ENCODE measurements around the gene CCDC6. TPM values are rescaled to one million over a fixed set of nuclear protein-coding genes. Genes with fewer than 3 reads are reported as not detected.

Gene CCDC6
- total RNA-seq, 2 donors from 2014 or later = 48.1 to 65.0 TPM

DNA sequence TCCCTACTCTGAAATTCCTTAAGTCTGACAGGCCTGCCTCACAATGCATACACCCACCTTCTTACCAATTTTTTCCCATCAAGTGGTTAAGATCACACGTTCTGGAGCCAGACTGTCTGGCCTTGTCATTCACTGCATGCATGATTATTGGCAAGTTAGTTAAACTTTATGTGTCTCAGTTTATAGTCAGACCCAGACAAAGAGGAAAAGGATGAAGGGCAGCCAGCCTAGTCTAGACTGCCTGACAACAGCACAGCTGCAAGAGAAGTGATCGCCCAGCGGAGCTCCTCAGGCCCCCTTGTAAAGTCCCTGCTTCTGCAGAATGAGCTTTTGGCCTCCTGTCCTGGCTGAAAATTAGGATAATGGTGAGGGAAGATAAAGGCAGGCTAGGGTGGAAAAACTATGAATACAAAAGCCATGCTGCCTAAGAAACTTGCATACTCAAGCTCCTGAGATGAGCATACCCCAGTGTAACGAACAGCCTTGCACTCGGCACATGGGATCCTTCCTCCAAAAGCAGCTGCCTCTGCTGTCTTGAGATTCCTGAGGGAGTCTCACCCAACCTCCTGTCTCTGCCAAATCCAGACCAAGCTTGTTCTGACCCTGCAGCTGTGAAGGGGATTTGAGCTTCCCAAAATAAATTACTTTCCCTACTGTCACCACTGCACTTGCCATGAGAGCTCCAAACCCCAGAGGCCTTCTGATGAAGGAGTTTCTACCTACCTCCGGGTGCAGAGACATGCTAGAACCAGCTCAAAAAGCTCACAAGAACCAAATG is 126.4 kb downstream of the CCDC6 start:
- no peaks in the 10 kb centered on the region for H3K4me1 ChIP-seq (replicated peaks)
- no peak for TF ChIP-seq POLR2AphosphoS5 (IDR thresholded peaks at IDR 0.05)
- TF ChIP-seq, protein P1, sequence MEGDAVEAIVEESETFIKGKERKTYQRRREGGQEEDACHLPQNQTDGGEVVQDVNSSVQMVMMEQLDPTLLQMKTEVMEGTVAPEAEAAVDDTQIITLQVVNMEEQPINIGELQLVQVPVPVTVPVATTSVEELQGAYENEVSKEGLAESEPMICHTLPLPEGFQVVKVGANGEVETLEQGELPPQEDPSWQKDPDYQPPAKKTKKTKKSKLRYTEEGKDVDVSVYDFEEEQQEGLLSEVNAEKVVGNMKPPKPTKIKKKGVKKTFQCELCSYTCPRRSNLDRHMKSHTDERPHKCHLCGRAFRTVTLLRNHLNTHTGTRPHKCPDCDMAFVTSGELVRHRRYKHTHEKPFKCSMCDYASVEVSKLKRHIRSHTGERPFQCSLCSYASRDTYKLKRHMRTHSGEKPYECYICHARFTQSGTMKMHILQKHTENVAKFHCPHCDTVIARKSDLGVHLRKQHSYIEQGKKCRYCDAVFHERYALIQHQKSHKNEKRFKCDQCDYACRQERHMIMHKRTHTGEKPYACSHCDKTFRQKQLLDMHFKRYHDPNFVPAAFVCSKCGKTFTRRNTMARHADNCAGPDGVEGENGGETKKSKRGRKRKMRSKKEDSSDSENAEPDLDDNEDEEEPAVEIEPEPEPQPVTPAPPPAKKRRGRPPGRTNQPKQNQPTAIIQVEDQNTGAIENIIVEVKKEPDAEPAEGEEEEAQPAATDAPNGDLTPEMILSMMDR (IDR thresholded peaks at IDR 0.05) = no peak
- TF ChIP-seq POLR2A (IDR thresholded peaks at IDR 0.05) = no peak
- 67% methylated on average over 6 of the region's 6 CpGs for WGBS
- DNase-seq (ENCODE audit: low spot score) = no peak
- H3K9me3 ChIP-seq = no peaks in the 10 kb centered on the region
- H3K4me3 ChIP-seq = no peak overlapping the region
- H3K27ac ChIP-seq = no peak overlapping the region
- intact Hi-C loops (cut with DNase I) = no loop called here
- H3K36me3 ChIP-seq = no peaks in the 10 kb centered on the region
- H3K27me3 ChIP-seq (replicated peaks; ENCODE audit: insufficient read depth) = no peaks in the 10 kb centered on the region

DNA sequence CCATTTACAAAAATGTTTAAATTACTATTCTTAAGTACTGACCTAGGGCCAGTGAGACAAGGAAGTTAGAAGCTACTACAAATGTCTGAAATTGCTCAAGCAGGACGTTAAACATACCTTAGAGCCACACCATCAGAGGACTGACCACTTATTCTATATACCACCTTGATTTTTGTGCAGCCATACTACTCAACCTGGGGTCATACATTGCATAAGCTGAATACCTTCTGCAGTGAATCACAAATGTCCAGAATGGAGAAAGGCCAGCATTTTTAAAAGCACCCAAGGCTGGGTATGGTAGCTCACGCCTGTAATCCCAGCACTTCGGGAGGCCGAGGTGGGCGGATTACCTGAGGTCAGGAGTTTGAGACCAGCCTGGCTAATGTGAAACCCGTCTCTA is 131.9 kb downstream of the CCDC6 start:
- Histone ChIP-seq H3K27ac (no peak overlapping the region), H3K27me3 (replicated peaks; ENCODE audit: insufficient read depth) (no peaks in the 10 kb centered on the region), H3K4me3 (no peak overlapping the region), H3K36me3 (no peaks in the 10 kb centered on the region), H3K4me1 (replicated peaks) (no peaks in the 10 kb centered on the region), H3K9me3 (no peaks in the 10 kb centered on the region)
- DNase-seq (ENCODE audit: low spot score) = no peak
- whole genome bisulfite sequencing = 96% methylated on average over 6 of the region's 6 CpGs
- intact Hi-C loops (cut with DNase I) = no loop called here
- TF ChIP-seq, protein P1 (IDR thresholded peaks at IDR 0.05) = no peak
- TF ChIP-seq POLR2A (IDR thresholded peaks at IDR 0.05) (no peak), POLR2AphosphoS5 (IDR thresholded peaks at IDR 0.05) (no peak)

DNA sequence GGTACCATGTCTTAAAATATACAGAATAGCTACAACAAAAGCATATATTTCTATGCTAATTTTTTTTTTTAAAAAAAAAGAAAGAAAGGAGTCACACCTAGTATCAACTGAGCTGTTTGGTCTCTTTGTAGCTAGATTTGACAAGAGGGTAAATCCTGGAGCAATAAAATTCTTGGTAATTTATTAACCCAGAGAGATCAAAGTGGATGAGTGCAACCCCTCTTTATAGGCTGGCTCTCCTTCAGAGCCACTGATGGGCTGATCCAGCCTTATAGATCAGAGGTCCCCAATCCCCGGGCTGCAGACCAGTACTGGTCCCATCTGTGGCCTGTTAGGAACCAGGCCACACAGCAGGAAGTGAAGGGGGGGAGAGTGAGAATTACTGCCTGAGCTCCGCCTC is 133.3 kb downstream of the CCDC6 start:
- TF ChIP-seq POLR2A (IDR thresholded peaks at IDR 0.05) (no peak), POLR2AphosphoS5 (IDR thresholded peaks at IDR 0.05) (no peak)
- TF ChIP-seq, protein P1 (IDR thresholded peaks at IDR 0.05) = no peak
- intact Hi-C loops (cut with DNase I) = no loop called here
- no peak overlapping the region for H3K27ac ChIP-seq
- H3K4me1 ChIP-seq (replicated peaks) = no peaks in the 10 kb centered on the region
- no peaks in the 10 kb centered on the region for H3K9me3 ChIP-seq
- 81% methylated on average over 2 of the region's 2 CpGs for WGBS
- no peak overlapping the region for H3K4me3 ChIP-seq
- no peak for DNase-seq (ENCODE audit: low spot score)
- no peaks in the 10 kb centered on the region for H3K36me3 ChIP-seq
- H3K27me3 ChIP-seq (replicated peaks; ENCODE audit: insufficient read depth) = no peaks in the 10 kb centered on the region

DNA sequence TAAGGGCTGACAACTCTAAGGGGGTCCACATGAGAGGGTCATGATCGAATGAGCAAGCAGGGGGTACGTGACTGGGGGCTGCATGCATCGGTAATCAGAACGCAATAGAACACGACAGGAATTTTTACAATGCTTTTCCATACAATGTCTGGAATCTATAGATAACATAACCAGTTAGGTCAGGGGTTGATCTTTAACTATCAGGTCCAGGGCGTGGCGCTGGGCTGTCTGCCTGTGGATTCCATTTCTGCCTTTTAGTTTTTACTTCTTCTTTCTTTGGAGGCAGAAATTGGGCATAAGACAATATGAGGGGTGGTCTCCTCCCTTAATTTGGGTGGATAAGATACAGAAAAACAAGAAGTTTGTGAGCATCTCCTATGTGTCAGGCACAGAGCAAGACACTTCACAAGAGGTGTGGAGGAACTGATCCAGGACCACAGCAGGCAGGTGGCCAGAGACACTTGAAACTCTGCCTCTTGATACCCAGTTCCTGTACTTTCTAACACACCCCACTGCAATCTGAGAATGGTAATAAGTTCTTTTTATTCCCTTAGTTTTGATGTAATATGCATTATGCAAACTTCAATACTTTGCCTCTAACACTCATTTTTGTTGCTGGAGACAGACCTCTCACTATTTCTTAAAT is 135.1 kb downstream of the CCDC6 start:
- TF ChIP-seq POLR2A (IDR thresholded peaks at IDR 0.05) (no peak), POLR2AphosphoS5 (IDR thresholded peaks at IDR 0.05) (no peak)
- TF ChIP-seq, protein P1 (IDR thresholded peaks at IDR 0.05) = no peak
- no peak for DNase-seq (ENCODE audit: low spot score)
- intact Hi-C loops (cut with DNase I) = no loop called here
- H3K27me3 ChIP-seq (replicated peaks; ENCODE audit: insufficient read depth) = no peaks in the 10 kb centered on the region
- no peaks in the 10 kb centered on the region for H3K36me3 ChIP-seq
- H3K27ac ChIP-seq = no peak overlapping the region
- H3K4me3 ChIP-seq = no peak overlapping the region
- no peaks in the 10 kb centered on the region for H3K9me3 ChIP-seq
- no peaks in the 10 kb centered on the region for H3K4me1 ChIP-seq (replicated peaks)
- 97% methylated on average over 7 of the region's 7 CpGs for WGBS

DNA sequence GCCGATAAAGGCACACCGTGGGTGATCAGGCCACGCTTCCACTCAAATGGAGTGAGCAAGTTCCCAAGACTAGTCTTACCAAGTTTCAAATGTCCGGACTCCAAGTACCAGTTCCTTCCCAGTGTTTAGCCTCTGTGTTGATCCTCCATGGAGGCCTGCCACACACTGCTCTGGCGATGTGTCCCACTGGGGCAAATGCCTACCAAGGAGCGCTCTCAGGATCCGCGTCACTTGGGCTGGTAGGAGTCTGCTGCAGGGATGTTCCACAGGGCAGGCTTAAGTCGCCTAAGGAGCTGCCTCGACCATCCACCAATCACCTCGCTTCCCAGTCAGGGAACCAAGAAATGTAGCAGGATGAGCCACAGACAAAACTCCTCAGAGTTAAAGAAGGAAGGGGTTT is 135.7 kb downstream of the CCDC6 start:
- Histone ChIP-seq H3K4me3 (no peak overlapping the region), H3K36me3 (no peaks in the 10 kb centered on the region)

More for the DNA sequence above, 135.7 kb downstream of the CCDC6 start:
- TF ChIP-seq, protein P1 (IDR thresholded peaks at IDR 0.05) = no peak
- TF ChIP-seq POLR2AphosphoS5 (IDR thresholded peaks at IDR 0.05) (no peak), POLR2A (IDR thresholded peaks at IDR 0.05) (no peak)
- 98% methylated on average over 11 of the region's 11 CpGs for WGBS
- Histone ChIP-seq H3K9me3 (no peaks in the 10 kb centered on the region), H3K4me1 (replicated peaks) (no peaks in the 10 kb centered on the region), H3K27ac (no peak overlapping the region), H3K27me3 (replicated peaks; ENCODE audit: insufficient read depth) (no peaks in the 10 kb centered on the region)
- intact Hi-C loops (cut with DNase I) = no loop called here
- no peak for DNase-seq (ENCODE audit: low spot score)

Data from prostate gland (tissue), 2 donors.